AG08396 (cell line): ENCODE measurements around the gene PSMD13.

Source experiments
- DNase-seq: peaks from one replicate; pipeline ENCODE4 v3.0.0; 2012; ENCODE audit warnings: low spot score, mixed read lengths

The PSMD13 gene

DNA sequence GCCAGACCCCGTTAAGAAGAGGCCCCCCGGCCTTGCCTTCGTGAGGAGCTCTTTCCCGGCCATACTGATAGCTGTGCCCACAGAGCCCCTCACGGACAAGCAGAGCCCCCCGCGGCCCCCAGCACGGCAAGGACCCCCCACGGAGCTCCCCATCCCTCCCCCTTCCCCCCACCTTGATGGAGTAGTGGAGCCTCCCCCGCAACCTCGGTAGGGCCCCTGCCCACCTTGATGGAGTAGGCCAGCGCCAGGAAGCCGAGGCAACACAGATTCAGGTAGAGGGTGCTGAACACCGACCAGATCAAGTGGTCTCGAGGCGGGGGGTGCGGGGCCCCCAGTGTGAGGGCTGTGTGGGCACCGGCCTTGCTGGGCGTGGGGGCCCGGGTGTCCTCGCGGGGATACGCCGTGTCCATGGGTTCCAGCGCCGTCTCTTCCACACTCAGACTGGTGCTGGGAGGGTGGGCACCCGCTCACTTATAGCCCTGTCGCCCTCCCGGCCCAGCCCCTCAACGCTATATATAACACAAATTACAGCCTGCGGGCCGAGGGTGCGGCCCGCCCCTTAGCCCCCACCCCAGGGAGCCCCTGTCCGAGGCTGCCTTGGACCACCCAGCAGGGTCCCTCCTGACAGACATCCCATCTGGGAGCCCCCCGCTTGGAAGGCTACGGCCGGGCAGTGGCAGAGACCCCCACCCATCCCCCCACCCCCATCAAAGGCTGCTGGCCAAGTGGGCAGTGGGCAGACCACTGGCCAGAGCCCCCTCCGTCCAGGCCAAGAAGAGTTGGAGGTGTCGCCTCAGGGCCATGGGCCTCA lies 62.5 kb downstream of the PSMD13 start, which contains the start of gene IFITM5:
TSS of gene IFITM5 (minus strand) at position 446 of the 811 bp plus-strand sequence. CDS start at position 410, 36 bp downstream.
- no peak for DNase-seq

DNA sequence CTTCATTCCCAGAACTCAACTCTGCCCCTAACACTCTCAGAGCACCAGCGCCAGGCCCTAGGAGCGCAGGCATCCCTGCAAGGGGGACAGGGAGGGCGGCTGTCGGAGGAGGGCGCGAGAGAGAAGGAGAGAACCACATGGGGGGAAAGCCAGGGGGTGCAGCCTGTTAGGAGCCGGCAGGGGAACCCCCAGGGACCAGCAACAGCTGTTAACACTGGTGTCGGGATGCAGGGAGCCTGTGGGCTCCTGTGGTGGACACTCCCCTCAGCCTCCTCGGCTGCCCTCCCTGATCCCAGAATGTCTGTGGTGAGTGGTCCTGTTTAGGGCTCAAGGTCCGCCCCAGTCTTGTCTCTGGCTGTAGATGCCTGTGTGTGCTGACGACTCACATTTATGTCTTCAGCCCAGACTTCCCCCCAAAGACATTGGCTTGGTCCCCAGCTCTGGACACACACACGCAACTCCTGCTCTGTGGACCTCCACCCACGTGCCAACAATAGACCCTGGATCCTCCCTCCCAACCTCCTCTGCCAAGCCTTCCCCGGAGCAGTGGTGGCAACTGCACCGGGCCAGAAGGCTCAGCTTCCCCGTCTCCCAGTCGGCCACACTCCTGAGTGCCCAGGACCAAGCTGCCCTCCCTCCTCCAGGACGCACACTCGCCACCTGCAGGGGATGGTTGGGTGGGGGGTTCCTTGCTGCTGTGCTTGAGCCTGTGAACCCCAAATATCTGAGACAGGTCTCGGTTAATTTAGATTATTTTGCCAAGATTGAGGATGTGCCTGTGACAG lies 63.4 kb downstream of the PSMD13 start:
- DNase-seq, result no peak
